DND-41 (cell line): ENCODE data around the gene COL26A1.

Experiments used
- ATAC-seq: fragments of 200-7000 bp; cut with Tn5 transposase; 3 replicates; pipeline ENCODE4 v1.9.1; 2021; ENCODE audit warnings: low read depth; ENCODE audit not compliant: insufficient read depth
- DNase-seq: peaks from one replicate; pipeline ENCODE4 v3.0.0-alpha.2; 2020
- H2AFZ ChIP-seq: 2 replicates; pipeline ENCODE4 v1.6.0; 2012; ENCODE audit warnings: low read depth, low read length
- H3K27ac ChIP-seq: 2 replicates; pipeline ENCODE4 v1.5.1; 2012; ENCODE audit warnings: low read length, inconsistent platforms
- H3K27me3 ChIP-seq: fragments of 200-600 bp; sonication (generic); 2 replicates; pipeline ENCODE4 v1.6.0; 2012; ENCODE audit warnings: low read length, mild to moderate bottlenecking, inconsistent platforms; ENCODE audit not compliant: insufficient read depth, poor library complexity
- H3K36me3 ChIP-seq: 2 replicates; pipeline ENCODE4 v1.5.1; 2012; ENCODE audit warnings: low read length, inconsistent platforms; ENCODE audit not compliant: insufficient read depth
- H3K4me1 ChIP-seq: 2 replicates; pipeline ENCODE4 v1.5.1; 2012; ENCODE audit warnings: mild to moderate bottlenecking, low read length; ENCODE audit not compliant: insufficient read depth
- H3K4me2 ChIP-seq: 2 replicates; pipeline ENCODE4 v1.6.0; 2012; ENCODE audit warnings: mild to moderate bottlenecking, moderate library complexity, low read length, inconsistent platforms; ENCODE audit not compliant: insufficient read depth
- H3K4me3 ChIP-seq, 2 experiments: fragments of 200-600 bp in 1 of 2; shearing (Covaris generic) in 1 of 2; 2 replicates each; pipeline ENCODE4 v1.5.1; 2012 to 2016; ENCODE audit warnings: inconsistent platforms in 2 of 2, low read length in 2 of 2, mild to moderate bottlenecking in 2 of 2, low read depth in 1 of 2, moderate library complexity in 1 of 2
- H3K79me2 ChIP-seq: 2 replicates; pipeline ENCODE4 v1.6.0; 2012; ENCODE audit warnings: low read length, inconsistent platforms; ENCODE audit not compliant: insufficient read depth
- H3K9ac ChIP-seq: 2 replicates; pipeline ENCODE4 v1.6.0; 2012; ENCODE audit warnings: low read depth, mild to moderate bottlenecking, inconsistent platforms, low read length, moderate library complexity
- H3K9me3 ChIP-seq: 2 replicates; pipeline ENCODE4 v1.5.1; 2012; ENCODE audit warnings: low read length, moderate library complexity, mild to moderate bottlenecking, inconsistent platforms; ENCODE audit not compliant: insufficient read depth, severe bottlenecking
- H4K20me1 ChIP-seq: 2 replicates; pipeline ENCODE4 v1.6.0; 2012; ENCODE audit warnings: low read length; ENCODE audit not compliant: insufficient read depth
- CTCF ChIP-seq: IDR thresholded peaks from 2 replicates; pipeline ENCODE4 v1.5.1; 2012; ENCODE audit warnings: borderline replicate concordance, low read length, moderate library complexity, mild to moderate bottlenecking; ENCODE audit not compliant: poor library complexity, severe bottlenecking; ENCODE audit errors: extremely low read depth
- EZH2 ChIP-seq: IDR thresholded peaks from 3 replicates; pipeline ENCODE4 v1.6.1; 2012; ENCODE audit warnings: borderline replicate concordance, low read depth, mild to moderate bottlenecking, moderate library complexity, low read length, inconsistent platforms; ENCODE audit not compliant: severe bottlenecking

The COL26A1 gene

GRCh38 chr7:101547022-101547915 is 184.6 kb downstream of the COL26A1 start:
- Histone ChIP-seq H3K27me3 (no peaks in the 10 kb centered on the region), H3K79me2 (no peaks in the 10 kb centered on the region), H2AFZ (no peak overlapping the region), H4K20me1 (0 out of 2 replicates have a peak, but pooled peaks cover 3% of the 10 kb centered on the region), H3K4me1 (no peaks in the 10 kb centered on the region), H3K27ac (no peak overlapping the region), H3K9ac (no peak overlapping the region), H3K9me3 (no peaks in the 10 kb centered on the region), H3K4me3 (no peak overlapping the region), H3K4me2 (no peak overlapping the region), H3K36me3 (no peaks in the 10 kb centered on the region)
- no peak for TF ChIP-seq CTCF
- no peak for TF ChIP-seq EZH2
- ATAC-seq (no peak), DNase-seq (no peak)

- H3K9ac ChIP-seq: no peak overlapping the region
- no peak for DNase-seq
- no peak for ATAC-seq
- H3K4me2 ChIP-seq: no peak overlapping the region
- no peaks in the 10 kb centered on the region for H3K9me3 ChIP-seq
- no peak for TF ChIP-seq EZH2
- no peak for TF ChIP-seq CTCF
- no peak overlapping the region for H3K4me3 ChIP-seq
- H4K20me1 ChIP-seq: 0 out of 2 replicates have a peak, but pooled peaks cover under 1% of the 10 kb centered on the region
- H3K27ac ChIP-seq: no peak overlapping the region
- no peaks in the 10 kb centered on the region for H3K27me3 ChIP-seq
- H3K4me1 ChIP-seq: no peaks in the 10 kb centered on the region
- no peaks in the 10 kb centered on the region for H3K79me2 ChIP-seq
- no peaks in the 10 kb centered on the region for H3K36me3 ChIP-seq
- no peak overlapping the region for H2AFZ ChIP-seq
Observed at GRCh38 chr7:101547916-101548661, 185.4 kb downstream of the COL26A1 start.

- no peaks in the 10 kb centered on the region for H3K9me3 ChIP-seq
- H3K27me3 ChIP-seq: no peaks in the 10 kb centered on the region
- H3K79me2 ChIP-seq: no peaks in the 10 kb centered on the region
- H3K27ac ChIP-seq: no peak overlapping the region
- DNase-seq: no peak
- H3K4me1 ChIP-seq: no peaks in the 10 kb centered on the region
- no peak for ATAC-seq
- no peak overlapping the region for H3K4me2 ChIP-seq
- H2AFZ ChIP-seq: no peak overlapping the region
- H3K36me3 ChIP-seq: no peaks in the 10 kb centered on the region
- no peak for TF ChIP-seq CTCF
- TF ChIP-seq EZH2: no peak
- no peak overlapping the region for H3K9ac ChIP-seq
- H3K4me3 ChIP-seq: no peak overlapping the region
- H4K20me1 ChIP-seq: no peaks in the 10 kb centered on the region
Observed at GRCh38 chr7:101549734-101550133, 187.1 kb downstream of the COL26A1 start.
